DMS153 (cell line): ENCODE measurements around the gene PCDH12.

ENCODE experiments used
- DNase-seq: peaks from one replicate; lab custom pipeline; 2025; lab: John Stamatoyannopoulos, UW

PCDH12 gene

DNA sequence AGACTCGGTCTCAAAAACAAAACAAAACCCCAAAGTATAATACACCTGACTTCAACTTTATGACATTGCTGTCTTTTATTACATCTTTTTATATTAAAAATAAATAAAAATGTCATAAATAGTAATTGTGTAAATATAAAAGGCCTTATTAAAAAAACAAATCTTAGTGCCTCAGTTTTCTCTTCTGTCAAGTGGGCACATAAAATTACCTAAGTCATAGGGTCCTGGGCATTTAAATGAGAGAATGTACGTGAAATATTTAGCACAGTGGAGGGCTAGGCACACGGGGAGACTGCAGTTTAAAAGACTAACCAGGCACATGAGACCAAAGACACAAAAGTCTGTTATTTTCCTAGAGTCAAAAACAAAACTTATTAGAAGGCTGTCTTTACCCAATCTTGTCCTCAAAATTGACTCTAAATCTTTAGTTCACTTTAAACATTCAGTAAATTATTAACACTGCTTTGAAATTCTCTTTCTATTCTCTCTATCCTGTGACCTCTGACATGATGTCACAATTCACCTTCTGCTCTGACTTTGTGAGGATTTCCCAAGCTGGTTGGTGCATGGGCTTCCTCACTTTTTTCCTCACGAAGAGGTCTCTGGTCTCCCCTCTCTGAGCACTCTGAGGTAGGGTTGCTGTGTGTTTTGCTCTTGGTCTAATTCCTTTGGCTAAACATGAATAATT is 8.4 kb upstream of the PCDH12 start:
- no peak for DNase-seq

DNA sequence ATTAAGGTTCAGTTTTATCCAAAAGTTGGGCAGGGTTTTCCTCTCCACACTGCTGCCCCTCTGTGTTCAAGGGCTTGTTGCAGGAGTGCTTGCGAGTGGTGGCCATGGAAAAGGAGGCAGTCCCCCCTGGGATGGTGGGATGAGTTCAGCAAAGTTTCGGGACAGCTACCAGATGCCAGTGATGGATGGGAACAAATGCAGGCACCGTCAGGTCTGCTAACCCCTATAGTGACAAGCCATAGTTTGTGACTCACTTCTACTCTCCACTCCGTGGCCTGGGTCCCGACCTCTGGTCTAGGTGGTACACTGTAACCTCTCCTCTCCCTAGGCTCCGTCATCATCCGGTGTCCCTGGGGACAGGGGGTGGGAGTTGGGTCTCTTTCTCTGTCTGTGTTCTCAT is 7.1 kb upstream of the PCDH12 start:
- no peak for DNase-seq

DNA sequence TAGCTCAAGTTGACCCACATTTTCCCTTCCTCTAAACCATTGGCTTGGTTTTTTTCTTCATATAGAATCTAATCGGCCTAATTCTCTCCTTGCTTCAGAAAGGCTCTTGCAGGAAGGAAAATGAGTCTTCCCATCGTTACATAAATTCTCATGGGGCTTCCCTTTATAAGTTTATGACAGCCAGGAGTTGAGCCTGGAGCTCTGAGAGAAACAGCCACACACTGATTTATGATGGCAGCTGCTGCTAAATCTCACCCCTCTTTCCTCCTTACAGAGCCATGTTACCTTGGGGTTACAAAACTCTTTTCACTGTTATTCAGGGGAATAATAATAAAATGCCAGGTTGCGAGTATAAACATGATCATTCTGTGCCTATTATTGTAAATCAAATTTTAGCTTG is 5.7 kb upstream of the PCDH12 start:
- no peak for DNase-seq

DNA sequence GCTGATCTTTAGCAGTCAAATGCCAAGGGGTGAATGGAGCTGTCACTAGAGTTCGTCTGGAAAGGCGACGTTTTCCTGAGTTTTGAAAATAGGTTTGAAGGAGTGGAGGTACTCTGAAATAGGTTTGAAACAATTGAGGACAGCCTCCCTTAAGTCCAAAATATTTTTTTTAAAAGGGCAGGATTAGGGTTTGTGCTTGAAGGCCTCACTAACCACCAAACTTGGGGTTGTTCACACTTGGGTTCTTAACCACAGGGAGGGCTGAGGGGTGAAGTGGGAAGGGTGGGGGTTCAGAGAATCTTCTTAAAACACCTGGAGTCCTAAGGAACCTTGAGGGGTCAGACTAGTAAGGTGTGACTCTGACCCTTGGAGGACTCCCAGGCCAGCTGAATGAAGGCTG is 3.5 kb upstream of the PCDH12 start:
- no peak for DNase-seq

DNA sequence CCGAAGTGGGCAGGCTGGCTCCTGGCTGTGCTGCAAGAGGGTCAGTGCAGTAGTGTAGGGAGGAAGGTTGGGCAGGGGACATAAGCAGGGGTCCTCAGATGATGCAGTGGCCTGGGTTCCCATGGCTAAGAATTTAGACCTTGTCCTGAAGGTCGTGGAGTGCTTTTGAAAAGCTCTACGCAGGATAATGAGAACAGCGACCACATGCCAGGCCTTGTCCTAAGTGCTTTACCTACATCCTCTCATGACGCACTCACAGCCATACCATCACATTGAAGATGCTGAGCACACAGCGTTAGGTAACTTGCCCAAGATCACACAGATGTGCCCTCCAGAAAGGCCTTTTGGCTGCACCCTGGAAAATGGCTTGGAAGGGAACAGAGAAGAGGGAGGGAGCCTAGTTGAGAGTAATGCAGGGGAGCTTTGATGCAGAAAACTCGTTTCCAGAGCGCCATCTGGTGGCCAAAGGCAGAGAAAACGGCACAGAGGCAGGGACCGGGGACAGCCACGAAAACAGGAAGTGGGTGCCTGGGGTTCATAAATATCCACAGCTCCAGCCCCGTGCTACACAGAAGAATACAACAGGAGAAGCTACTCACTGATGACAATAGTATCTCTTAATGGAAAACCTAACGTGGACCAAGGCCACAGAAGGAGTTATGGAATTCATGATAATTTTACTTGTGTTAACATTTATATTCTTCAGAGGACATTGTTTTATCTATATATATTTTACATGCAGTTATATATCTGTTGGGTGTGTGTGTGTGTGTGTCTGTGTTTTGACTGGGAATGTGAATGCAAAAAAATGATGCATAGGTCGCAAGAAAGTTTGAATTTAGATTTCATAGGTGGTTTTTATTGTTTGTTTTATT is 2.7 kb upstream of the PCDH12 start:
- DNase-seq: peak; percentile 44

DNA sequence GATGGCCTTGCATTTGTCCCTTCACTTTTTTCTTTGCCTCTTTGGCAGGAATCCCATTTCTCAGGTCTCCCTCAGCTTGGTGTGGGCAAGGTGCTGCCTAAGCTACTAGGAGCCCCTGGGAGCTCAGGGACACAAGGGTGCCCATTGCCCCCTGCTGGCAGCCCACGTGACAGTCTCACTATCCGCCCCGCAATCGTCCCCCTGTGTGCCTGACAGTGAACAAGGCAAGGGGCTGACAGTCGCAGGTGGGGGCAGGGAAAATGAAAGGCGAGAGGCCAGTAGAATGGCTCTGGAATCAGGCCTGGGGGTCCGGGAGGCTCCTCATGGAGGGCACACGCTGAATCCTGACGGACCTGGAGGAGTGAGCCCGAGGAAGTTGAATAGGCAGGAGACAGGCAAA is 2.0 kb upstream of the PCDH12 start:
- DNase-seq: no peak

DNA sequence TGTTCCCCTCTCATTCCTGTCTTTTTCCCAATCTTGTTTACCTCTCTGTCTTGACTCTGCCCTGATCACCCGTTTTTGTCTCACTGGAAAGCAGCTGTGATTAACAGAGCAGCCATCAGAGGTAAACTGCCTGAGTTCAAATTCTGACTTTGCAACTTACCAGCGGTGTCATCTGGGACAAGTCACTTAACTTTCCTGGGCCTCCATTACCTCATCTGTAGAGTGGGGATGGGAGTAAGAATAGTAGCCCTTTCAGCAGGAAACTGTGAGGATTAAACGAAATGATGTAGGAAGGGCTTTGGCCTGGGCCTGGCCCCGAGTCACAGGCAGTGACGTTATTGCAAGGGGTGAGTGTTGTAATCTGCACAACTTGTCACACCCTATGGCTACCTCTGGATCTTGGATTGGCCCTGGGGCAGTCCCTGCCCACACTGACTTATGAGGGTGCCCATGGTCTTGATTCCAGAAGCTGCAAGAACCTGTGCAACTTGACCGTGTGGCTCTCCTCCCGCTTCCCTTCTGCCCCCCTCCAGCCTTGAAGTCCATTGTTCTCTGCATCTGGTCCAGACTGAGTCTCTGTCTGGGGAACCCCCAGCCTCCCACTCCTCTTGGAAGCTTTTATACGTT is 657 bp upstream of the PCDH12 start:
- no peak for DNase-seq

DNA sequence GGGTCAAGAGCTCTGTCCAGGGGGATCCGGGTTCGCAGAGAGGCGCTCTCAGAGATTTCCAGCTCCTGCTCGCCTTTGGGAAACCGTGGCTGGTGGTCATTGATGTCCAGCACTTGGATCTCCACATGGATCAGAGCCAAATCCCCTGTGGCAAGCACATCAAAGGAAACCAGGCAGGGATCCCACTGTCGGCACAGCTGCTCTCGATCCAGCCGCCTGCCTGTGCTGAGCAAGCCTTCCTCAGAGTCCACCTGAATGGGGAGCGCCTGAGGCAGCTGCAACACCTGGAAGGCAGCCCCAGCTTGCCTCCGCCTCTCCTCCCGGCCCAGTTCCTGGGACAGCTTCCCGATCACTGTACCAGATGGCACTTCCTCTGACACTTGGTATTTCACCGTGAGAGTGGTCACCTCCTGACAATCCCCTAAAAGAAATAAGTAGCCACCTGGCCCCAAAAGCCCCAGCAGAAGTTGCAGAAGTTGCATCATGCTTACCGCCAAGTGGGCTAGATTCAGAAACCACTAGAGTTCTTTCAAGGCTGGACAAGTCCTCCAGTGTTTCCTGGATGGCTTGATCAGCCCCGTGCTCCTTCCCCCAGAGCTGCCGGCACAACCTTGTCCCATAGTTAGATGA is 520 bp downstream of the PCDH12 start:
- DNase-seq: no peak

DNA sequence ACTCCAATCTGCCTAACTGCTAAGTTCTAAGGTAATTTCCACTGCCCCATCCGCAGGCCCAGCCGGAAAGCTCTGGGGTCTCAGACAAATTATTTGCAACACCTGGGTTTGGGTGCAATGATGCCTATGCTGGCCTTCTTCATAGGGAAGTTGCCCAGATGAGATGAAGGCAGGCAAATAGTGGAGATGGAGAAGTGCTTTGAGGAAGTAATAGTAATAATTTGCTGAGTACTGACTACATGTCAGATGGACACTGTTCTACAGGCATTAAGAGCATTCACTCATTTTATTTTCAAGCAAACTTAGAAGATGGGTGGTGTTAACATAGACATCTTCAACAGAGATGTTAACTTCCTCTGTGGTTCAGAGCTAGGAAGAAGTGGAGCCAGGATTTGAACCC is 3.8 kb downstream of the PCDH12 start:
- no peak for DNase-seq

DNA sequence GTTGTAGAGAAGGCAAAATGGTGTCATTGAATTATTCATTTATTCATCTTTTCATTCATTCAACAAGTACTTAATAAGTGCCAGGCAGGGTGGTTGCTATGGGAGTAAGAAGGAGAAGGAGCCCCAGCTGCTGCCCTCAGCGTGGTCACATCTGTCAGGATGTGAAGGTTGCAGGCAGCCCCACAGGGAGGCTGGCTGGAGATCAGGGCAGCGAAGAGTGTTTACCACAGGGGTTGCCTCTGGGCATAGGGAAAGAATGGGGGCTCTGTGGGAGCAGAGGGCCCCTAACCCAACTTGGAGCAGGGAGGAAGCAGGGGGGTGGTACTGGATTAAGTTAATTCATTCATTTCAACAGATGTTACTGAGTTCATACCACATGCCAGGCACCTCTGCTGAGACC is 6.0 kb downstream of the PCDH12 start:
- DNase-seq: no peak

DNA sequence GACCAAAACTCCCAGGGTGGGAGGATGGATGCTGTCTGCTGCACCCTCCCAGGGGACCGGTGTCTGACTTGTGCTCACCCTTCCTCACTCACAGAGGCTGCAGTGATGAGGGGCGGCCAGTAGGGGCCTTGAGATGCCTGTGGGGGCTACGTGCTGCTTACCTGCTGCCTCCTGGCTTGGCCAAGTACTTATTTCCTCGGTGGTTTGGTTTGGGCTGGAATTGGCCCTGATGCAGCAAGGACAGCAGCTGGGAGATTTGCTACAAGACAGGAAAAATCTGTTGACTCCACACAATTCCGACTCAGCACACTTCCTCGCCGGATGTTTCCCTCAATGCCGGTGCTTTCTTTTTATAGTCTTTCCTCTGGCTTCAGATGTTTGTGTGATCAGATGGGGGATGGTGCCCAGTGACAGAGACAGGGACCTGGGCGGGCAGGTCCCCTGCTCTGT is 6.6 kb downstream of the PCDH12 start:
- DNase-seq: no peak

DNA sequence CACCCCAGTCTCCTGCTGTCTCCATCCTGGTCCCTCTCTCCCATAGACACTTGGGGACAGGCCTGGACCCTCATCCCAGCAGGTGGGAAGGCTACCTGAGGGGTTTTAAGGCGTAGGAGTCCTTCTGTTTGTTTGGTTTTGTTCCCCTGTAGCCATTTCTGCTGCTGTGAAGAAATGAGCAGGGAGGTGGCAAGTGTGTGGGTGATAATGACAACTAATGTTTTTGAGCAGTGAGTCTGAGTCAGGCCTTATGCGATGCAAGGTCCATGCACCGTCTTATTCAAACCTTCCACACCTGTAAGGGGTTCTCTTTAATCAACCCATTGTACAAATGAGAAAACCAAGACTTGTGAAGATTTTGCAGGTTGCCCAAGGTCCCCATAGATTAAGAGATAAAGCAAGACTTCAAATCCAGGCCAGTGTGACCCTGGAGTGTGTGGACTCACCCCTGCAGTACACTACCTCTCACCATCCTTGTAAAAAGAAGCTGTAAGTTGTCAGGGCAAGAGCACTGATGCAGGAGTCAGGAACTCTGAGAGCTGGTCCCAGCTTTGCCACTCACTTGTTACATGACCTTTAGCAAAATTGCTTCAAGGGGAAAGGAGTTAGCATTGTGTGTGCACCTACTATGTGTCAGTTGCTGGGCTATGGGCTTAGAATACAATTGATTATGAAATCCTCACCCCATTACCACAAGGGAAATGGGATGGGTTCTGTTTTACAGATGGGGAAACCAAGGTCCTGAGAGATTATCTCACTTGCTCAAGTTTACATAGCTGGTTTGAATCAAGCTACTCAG is 7.6 kb downstream of the PCDH12 start:
- no peak for DNase-seq

DNA sequence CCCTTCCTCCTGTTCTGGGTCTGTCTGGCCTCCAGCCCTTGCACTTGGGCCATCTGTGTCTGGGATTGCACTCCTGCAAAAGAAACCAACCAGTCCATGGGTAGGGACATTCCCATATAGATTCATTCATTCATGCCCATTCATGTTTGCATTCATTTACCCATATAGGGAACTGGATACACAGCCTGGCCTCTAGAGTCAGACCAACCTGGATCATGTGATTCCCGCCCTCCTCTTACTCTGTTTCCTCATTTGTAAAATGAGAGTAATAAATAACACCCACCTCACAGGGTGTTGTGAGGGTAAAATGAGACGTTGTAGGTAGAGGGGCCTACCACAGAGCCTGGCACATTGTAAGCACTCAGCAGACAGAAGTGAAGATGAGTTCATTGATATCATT is 8.5 kb downstream of the PCDH12 start:
- no peak for DNase-seq

DNA sequence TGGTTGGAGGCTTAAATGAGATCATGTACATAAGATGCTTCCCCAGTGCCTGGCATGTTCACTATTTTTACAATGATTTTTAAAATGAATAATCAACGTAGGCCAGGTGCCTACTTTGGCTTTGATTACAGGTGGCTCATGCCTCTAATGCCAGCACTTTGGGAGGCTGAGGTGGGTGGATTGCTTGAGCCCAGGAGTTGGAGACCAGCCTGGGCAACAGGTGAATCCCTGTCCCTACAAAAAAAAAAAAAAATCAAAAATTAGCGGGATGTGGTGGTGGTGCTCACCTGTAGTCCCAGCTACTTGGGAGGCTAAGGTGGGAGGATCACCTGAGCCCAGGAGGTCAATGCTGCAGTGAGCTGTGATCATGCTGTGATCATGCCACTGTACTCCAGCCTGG is 9.2 kb downstream of the PCDH12 start:
- DNase-seq: no peak

DNA sequence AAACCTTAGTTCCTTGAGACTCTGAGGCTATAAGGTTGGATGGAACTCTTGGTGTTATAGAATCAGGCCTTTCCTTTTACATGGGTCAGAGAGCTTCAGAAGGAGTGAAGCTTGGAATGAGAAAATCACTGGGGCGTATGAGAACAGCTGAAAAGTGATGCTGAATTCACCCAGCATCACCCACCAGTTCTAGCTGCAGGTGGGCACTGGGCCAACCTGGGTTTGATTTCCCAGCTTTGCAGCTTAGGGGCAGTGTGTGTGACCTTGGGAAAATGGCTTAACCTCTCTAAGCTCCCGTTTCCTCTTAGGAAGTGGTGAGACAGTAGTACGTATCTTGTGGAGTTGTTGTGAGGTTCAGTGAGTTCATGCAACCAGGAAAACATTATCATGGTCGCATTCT is 10.7 kb downstream of the PCDH12 start:
- no peak for DNase-seq

DNA sequence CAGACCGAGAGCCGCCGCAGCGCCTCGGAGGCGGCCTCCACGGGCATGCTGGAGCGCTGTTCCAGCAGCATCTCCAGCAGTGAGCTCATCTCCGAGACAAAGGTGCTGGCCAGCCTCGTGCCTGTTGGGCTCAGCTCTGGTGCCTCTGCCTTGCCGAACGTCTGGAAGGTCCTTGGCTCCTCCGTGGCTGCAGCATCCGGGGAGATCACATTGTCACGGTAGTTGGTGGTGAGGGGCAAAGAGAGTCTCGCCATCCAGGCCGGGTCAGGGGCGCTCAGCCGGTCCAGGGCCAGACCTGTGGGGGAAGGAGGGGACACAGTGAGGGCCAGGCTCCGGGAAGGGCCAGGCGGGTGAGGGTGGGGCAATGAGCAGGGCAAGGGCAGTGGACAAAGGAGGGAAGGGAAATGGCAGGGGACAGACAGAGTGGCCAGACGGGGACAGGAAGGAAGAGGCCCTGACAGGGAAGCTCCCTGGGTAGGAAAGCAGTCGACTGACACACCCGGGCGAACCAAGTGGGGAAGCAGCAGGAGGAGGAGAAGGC is 12.4 kb downstream of the PCDH12 start:
- no peak for DNase-seq

DNA sequence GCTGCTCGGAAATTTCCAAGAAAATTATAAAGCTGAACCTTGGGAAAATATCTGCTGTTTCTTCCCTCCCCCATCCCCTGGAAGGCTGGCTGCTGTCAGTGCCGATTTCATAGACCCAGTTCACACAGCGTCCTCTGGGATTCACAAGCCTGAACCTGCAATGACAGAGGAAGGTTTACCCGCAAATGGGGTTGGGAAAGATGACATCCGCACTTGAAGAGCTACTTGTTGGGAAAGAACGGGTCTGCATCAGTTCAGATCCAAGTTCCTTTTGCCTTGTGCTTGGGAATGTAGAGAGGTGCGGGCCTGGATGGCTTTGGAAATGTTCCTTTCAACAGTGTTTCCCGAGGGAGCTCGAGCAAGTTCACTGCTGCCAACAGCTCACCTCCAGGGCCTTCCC is 13.9 kb downstream of the PCDH12 start:
- no peak for DNase-seq

DNA sequence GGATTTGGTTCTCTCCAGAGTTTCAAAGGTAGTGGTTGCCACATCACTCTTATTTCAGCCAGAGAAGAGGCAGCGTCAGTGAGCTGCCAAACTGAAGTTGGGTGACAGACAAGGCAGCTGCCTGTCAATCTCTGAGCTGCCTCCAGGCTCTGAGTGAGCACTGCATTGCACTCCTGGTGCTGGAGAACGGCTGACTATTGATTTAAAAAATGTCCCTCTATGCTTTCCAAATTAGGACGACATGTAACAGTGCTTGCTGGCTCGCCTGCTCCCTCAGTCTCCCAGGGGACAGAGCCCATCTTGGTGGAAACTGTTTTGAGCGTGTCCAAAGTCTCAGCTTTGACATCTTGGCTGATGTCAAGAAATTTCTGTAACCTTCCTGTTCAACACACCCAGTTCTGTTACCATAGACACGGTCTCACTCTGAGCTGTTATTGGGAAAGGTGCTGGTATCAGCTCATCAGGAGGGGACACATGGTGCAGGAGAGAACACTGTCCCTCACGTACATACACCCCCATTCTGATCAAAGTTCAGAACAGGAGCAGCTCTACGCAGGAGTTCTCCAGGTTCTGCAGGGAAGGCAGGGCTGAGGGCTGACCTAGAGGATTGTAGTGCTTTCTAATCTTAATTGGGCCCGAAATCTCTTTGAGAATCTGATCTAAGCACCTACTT is 15.7 kb downstream of the PCDH12 start:
- DNase-seq: no peak

DNA sequence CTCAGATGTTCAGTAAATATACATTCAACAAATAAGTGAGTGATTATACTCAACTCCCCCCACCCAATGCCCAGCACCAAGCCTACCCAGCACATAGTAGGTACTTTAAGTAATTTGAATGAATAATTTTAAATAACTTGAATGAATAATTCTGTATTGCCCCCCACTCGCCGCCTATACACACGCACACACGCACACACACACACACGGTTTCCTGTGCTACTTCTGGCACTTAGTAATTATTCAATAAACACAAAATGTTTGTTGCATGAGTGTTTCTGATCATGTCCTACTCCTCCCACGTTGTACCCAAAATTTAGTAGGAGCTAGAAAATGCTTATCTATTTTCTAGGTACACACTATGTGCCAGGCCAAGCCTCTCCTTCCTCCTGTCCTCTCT is 16.2 kb downstream of the PCDH12 start:
- DNase-seq: no peak

DNA sequence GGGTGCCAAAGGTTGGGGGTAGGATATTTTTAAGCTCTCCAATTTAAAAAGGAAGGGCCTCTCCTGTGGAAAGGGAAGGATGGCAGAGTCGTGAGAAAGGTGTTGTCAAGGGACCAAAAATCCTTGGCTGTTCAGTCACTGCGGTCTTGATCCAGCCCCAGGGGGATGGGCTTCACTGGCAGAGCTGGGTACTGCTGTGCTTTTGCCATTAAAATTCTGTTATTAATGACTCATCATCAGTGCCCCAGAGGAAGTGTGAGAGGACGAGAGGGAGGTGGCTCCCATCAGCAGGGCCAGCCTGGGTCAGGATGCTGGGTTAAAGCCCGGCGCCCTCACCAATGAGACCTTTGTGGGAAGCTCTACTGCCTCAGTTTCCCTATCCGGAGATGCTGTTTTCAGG is 16.7 kb downstream of the PCDH12 start:
- DNase-seq: no peak

DNA sequence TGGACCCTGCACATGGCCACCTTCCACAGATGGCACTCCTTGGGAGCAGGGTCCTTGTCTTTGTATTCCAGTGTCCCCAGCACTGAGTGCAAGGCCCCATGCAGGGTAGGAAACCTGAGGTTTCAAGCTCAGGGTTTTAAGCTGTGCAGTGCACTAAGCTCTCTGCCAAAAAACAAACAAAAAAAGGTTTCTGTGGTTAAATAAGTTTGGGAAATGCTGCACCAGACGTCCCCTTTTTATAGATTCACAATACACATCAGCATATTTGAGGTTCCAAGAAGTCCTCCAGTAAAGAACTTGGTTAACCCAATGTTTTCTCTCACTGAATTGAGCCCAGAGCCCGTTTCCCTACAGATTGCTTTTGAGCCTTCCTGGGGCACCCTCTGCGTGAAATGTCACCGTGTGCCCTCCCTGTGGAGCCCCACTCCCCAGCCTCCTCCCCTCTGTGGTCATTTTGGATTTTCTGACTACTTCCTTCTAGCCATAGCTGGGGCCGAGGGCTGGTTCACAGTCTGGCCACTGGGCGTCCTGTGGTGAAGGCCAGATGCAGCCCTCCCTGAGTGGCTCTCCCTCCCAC is 17.2 kb downstream of the PCDH12 start:
- DNase-seq: no peak
